NCI-H1417 (cell line): ENCODE results near the gene NFATC2.

ENCODE experiments used
- DNase-seq, 3 experiments: peaks; one replicate each; lab custom pipeline; 2025; lab: John Stamatoyannopoulos, UW

The NFATC2 gene

GRCh38 chr20:51391926-51392325, 150.6 kb downstream of the NFATC2 start:
- no peak for DNase-seq

- peak in 1 of 3 experiments; percentile 47 for DNase-seq
Measured at GRCh38 chr20:51389543-51390264, 152.8 kb downstream of the NFATC2 start.

GRCh38 chr20:51388756-51389542, 153.6 kb downstream of the NFATC2 start:
- DNase-seq: no peak

- no peak for DNase-seq
Measured at GRCh38 chr20:51388227-51388626, 154.3 kb downstream of the NFATC2 start.

GRCh38 chr20:51387125-51387875, 155.2 kb downstream of the NFATC2 start:
- peak in 2 of 3 experiments; percentile 23 to 58 for DNase-seq

GRCh38 chr20:51386586-51386985, 155.9 kb downstream of the NFATC2 start:
- DNase-seq: no peak

GRCh38 chr20:51385646-51386530, 156.6 kb downstream of the NFATC2 start:
- peak in 1 of 3 experiments; percentile 14 for DNase-seq

- no peak for DNase-seq
Measured at GRCh38 chr20:51384875-51385274, 157.6 kb downstream of the NFATC2 start.

GRCh38 chr20:51383891-51384510, 158.5 kb downstream of the NFATC2 start:
- DNase-seq: no peak

GRCh38 chr20:51382986-51383821, 159.3 kb downstream of the NFATC2 start:
- DNase-seq: peak; percentile 53 to 95 (median 86)

GRCh38 chr20:51382111-51382985, 160.2 kb downstream of the NFATC2 start:
- DNase-seq: no peak

- DNase-seq: no peak
Measured at GRCh38 chr20:51381557-51381956, 161.0 kb downstream of the NFATC2 start.

GRCh38 chr20:51380401-51381385, 161.8 kb downstream of the NFATC2 start:
- no peak for DNase-seq

- DNase-seq: no peak
Measured at GRCh38 chr20:51379601-51380341, 162.7 kb downstream of the NFATC2 start.

GRCh38 chr20:51378171-51378928, 164.2 kb downstream of the NFATC2 start:
- DNase-seq: peak in 1 of 3 experiments; percentile 8

GRCh38 chr20:51377132-51377531, 165.4 kb downstream of the NFATC2 start:
- no peak for DNase-seq
